NCI-H1092 treated with DMSO at 0.1 percent for 48 hours (cell line): Measurements from ENCODE around the gene FRZB.
"Not testable (repeated sequence)": the region's sequence is repeated elsewhere in the genome, so short reads cannot be mapped to it uniquely, and the experiment has no call there.

Source experiments
- DNase-seq: peaks from one replicate; lab custom pipeline; 2025; lab: John Stamatoyannopoulos, UW

Gene FRZB

GRCh38 chr2:182866461-182867406 is at the start of gene FRZB:
Gene FRZB (minus strand): TSS chr2:182866637. CDS start chr2:182866552, 85 bp downstream.
- DNase-seq: peak; percentile 24

- no peak for DNase-seq
Measured at GRCh38 chr2:182915369-182916326, 49.2 kb upstream of the FRZB start.

GRCh38 chr2:182914852-182915251 is 48.4 kb upstream of the FRZB start:
- no peak for DNase-seq

- DNase-seq: no peak
Measured at GRCh38 chr2:182913064-182913463, 46.6 kb upstream of the FRZB start.

- DNase-seq: no peak
Measured at GRCh38 chr2:182912518-182912915, 46.1 kb upstream of the FRZB start.

GRCh38 chr2:182911813-182912517 is 45.5 kb upstream of the FRZB start:
- no peak for DNase-seq

- no peak for DNase-seq
Measured at GRCh38 chr2:182910965-182911364, 44.5 kb upstream of the FRZB start.

- no peak for DNase-seq
Measured at GRCh38 chr2:182907081-182907830, 40.8 kb upstream of the FRZB start.

- no peak for DNase-seq
Measured at GRCh38 chr2:182906454-182906853, 40.0 kb upstream of the FRZB start.

GRCh38 chr2:182904844-182905243 is 38.4 kb upstream of the FRZB start:
- no peak for DNase-seq

- DNase-seq: no peak
Measured at GRCh38 chr2:182903566-182903965, 37.1 kb upstream of the FRZB start.

- DNase-seq: no peak
Measured at GRCh38 chr2:182901748-182902147, 35.3 kb upstream of the FRZB start.

GRCh38 chr2:182898718-182899117 is 32.3 kb upstream of the FRZB start:
- no peak for DNase-seq

- no peak for DNase-seq
Measured at GRCh38 chr2:182897137-182897536, 30.7 kb upstream of the FRZB start.

- DNase-seq: no peak
Measured at GRCh38 chr2:182895798-182896197, 29.4 kb upstream of the FRZB start.

- DNase-seq: no peak
Measured at GRCh38 chr2:182895169-182895568, 28.7 kb upstream of the FRZB start.

- DNase-seq: no peak
Measured at GRCh38 chr2:182894174-182894573, 27.7 kb upstream of the FRZB start.

- DNase-seq: no peak
Measured at GRCh38 chr2:182893666-182894065, 27.2 kb upstream of the FRZB start.

GRCh38 chr2:182893035-182893434 is 26.6 kb upstream of the FRZB start:
- DNase-seq: not testable (repeated sequence)

- no peak for DNase-seq
Measured at GRCh38 chr2:182891611-182892010, 25.2 kb upstream of the FRZB start.

GRCh38 chr2:182890773-182891378 is 24.4 kb upstream of the FRZB start:
- no peak for DNase-seq
